ENCODE data around the gene PVR. TPM values are rescaled to one million over a fixed set of nuclear protein-coding genes. Genes with fewer than 3 reads are reported as not detected.
"Not testable (repeated sequence)": the region's sequence is repeated elsewhere in the genome, so short reads cannot be mapped to it uniquely, and the experiment has no call there.

PVR gene
- total RNA-seq, 2 experiments from 2014 or later: 1.9 TPM

DNA sequence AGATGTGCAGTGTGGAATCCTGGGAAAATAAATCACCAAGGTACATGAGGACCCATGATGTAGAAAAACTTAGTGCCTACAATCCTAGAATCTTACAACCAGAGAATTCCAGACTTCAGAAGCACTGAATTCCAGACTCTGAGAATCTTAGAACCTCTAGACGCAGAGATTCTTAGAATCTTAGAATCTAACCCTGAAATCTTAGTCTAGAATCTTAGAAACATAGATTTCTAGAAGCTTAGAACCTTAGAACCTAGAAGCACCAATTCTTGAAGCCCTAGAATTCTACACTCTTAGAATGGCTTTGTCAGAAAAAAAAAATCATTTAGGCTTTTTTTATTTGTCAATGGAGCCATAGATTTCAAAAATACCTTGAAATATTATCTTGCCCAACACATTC lies 61.3 kb downstream of the PVR start:
- CTCF ChIA-PET: interaction anchor here (1.0 to 3.0 kb wide), 2 partner anchors 14 to 18 kb away, joined by 3 to 11 read pairs; no protein-coding TSS in a partner anchor
- Mint-ChIP-seq H3K36me3 (ENCODE audit: low read depth) (no peaks in the 10 kb centered on the region), H3K27me3 (no peaks in the 10 kb centered on the region), H3K4me1 (no peaks in the 10 kb centered on the region), H3K4me3 (no peak overlapping the region), H3K9me3 (peaks cover 2% of the 10 kb centered on the region), H3K27ac (no peak overlapping the region)
- POLR2A ChIA-PET: no interaction called here
- DNase-seq: no peak

DNA sequence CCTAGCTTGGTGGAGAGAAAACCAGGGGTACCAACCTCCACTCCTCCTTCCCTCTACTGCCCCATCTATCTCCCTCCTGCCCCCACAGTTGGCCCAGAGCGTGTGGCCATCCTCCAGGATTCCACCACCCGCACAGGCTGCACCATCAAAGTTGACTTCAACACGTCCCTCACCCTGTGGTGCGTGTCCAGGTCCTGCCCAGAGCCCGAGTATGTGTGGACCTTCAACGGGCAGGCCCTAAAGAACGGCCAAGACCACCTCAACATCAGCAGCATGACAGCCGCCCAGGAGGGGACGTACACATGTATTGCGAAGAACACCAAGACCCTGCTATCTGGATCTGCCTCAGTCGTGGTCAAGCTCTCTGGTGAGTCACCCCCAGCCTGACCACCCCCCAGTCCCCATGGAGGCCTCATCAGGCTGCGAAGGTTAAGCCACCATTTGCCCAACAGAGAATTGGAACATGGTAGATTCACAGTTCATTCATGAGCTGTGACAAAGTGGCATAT lies 61.8 kb downstream of the PVR start:
- H3K36me3 Mint-ChIP-seq (ENCODE audit: low read depth): no peaks in the 10 kb centered on the region
- no peak overlapping the region for H3K27ac Mint-ChIP-seq
- no peaks in the 10 kb centered on the region for H3K27me3 Mint-ChIP-seq
- no peaks in the 10 kb centered on the region for H3K4me1 Mint-ChIP-seq
- no peak overlapping the region for H3K4me3 Mint-ChIP-seq
- ChIA-PET POLR2A (no interaction called here), CTCF (interaction anchor here (3.0 kb wide), 1 partner anchor 18 kb away, joined by 11 read pairs; no protein-coding TSS in a partner anchor)
- DNase-seq: no peak
- peaks cover 2% of the 10 kb centered on the region for H3K9me3 Mint-ChIP-seq

DNA sequence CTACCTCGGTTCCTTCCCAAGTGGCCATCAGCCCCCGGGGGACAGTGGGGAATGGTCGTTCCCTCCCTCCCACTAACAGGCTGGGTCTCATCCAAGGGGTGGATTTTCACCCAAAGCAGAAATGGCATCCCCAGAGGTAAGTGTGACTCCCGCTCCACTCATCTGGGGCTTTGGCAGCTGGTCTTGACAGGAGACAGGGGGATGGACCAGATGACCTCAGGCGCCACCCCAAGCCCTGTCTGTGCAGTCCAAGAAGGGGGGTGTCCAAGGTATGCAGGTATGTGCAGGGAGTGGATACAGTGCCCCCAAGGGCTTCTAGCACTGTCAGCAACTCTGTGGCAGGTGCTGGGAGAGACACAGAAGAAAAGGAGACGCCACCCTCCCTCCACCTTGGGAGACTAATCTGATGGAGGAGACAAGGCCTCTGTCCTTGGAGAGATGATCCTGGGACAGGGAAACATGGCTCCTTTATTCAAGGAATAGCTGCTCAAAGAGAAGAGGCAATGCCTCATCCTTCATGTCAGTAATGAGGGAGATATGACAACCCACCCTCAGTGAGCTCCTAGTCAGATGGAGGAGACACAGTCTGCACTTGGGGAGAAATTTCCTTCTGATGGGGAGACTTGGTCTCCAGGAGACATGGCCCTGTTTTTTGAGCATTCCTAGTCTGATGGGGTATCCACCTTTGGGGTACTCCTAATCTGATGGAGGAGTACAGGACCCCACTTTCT lies 63.0 kb downstream of the PVR start:
- Mint-ChIP-seq H3K27ac (no peak overlapping the region), H3K27me3 (no peaks in the 10 kb centered on the region), H3K4me1 (no peaks in the 10 kb centered on the region), H3K4me3 (no peak overlapping the region), H3K36me3 (ENCODE audit: low read depth) (no peaks in the 10 kb centered on the region), H3K9me3 (peaks cover 2% of the 10 kb centered on the region)
- POLR2A ChIA-PET: no interaction called here
- CTCF ChIA-PET: interaction anchor here (0.6 to 3.0 kb wide), 3 partner anchors 17 to 201 kb away, joined by 3 to 11 read pairs (median 3); no protein-coding TSS in a partner anchor
- DNase-seq: no peak

DNA sequence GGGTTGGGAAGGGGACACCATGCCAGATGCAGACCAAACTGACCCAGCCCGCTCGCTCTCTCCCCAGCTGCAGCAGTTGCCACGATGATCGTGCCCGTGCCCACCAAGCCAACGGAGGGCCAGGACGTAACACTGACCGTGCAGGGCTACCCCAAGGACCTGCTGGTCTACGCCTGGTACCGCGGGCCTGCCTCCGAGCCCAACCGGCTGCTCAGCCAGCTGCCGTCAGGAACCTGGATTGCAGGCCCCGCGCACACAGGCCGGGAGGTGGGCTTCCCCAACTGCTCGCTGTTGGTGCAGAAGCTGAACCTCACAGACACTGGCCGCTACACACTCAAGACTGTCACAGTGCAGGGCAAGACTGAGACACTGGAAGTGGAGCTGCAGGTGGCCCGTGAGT lies 64.1 kb downstream of the PVR start:
- Mint-ChIP-seq H3K9me3 (peaks cover 2% of the 10 kb centered on the region), H3K36me3 (ENCODE audit: low read depth) (no peaks in the 10 kb centered on the region), H3K4me3 (no peak overlapping the region), H3K27me3 (peaks cover 3% of the 10 kb centered on the region), H3K4me1 (no peaks in the 10 kb centered on the region), H3K27ac (no peak overlapping the region)
- CTCF ChIA-PET: interaction anchor here (0.6 to 2.7 kb wide), 2 partner anchors 16 to 1275 kb away, joined by 3 to 13 read pairs; no protein-coding TSS in a partner anchor
- DNase-seq: no peak
- POLR2A ChIA-PET: interaction anchor here (0.5 kb wide), 1 partner anchor 1110 kb away, joined by 3 read pairs; no protein-coding TSS in a partner anchor

DNA sequence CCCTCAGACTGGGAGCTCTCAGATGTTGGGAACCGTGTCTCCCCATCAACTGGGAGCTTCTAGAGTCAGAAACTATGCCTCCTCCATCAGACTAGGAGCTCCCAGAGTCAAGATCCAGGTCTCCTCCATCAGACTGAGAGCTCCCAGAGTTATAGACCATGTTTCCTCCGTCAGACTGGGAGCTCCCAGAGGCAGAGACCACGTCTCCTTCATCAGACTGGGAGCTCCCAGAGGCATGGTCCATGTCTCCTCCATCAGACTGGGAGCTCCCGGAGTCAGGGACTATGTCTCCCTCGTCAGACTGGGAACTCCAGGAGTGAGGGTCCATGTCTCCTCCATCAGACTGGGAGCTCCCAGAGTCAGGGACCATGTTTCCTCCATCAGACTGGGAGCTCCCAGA lies 65.2 kb downstream of the PVR start:
- Mint-ChIP-seq H3K27ac (no peak overlapping the region), H3K9me3 (peaks cover 2% of the 10 kb centered on the region), H3K36me3 (ENCODE audit: low read depth) (no peaks in the 10 kb centered on the region), H3K4me3 (no peak overlapping the region), H3K4me1 (no peaks in the 10 kb centered on the region), H3K27me3 (peaks cover 3% of the 10 kb centered on the region)
- CTCF ChIA-PET: interaction anchor here (0.6 to 2.7 kb wide), 5 partner anchors 14 to 62 kb away, joined by 3 to 13 read pairs (median 3); no protein-coding TSS in a partner anchor
- POLR2A ChIA-PET: interaction anchor here (0.5 kb wide), 1 partner anchor 137 kb away, joined by 3 read pairs; no protein-coding TSS in a partner anchor
- no peak for DNase-seq

DNA sequence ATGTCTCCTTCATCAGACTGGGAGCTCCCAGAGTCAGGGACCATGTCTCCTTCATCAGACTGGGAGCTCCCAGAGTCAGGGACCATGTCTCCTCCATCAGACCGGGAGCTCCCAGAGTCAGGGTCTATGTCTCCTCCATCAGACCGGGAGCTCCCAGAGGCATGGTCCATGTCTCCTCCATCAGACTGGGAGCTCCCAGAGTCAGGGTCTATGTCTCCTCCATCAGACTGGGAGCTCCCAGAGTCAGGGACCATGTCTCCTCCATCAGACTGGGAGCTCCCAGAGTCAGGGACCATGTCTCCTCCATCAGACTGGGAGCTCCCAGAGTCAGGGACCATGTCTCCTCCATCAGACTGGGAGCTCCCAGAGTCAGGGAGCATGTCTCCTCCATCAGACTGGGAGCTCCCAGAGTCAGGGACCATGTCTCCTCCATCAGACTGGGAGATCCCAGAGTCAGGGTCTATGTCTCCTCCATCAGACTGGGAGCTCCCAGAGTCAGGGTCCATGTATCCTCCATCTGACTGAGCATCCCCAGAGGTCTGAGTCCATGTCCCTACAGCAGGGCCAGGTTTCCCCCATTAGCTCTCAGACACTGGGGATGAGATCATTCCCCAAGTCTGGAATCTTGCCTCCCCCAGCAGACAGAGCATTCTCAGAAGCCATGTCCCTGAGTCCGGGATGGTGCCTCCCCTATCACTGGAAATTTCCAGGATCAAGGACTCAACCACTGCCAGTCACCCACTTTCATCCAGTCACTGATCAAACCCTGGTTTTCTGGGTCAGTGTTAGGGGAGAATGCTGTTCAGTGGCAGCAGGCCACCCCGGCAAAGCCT lies 65.9 kb downstream of the PVR start:
- H3K4me1 Mint-ChIP-seq: not testable (repeated sequence)
- POLR2A ChIA-PET: interaction anchor here (0.5 kb wide), 1 partner anchor 136 kb away, joined by 3 read pairs; no protein-coding TSS in a partner anchor

DNA sequence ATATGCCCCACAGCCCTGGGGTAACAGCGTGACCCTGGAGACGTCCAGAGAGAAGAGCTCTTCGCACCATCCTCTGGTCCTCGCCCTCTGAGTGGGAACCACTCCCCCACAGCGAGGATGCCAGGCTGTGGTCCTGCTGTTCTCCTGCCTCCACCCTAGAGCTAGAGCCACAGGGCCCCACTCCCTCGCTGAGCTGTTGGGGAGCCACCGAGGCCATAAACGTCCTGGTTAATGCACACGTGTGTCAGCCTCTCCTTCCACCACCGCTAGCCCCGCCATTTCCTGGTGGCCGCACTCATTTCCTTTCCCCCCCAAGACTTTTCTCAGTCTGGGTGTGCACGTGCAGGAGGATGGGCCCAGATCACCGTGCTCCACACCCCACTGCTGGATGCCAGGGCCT lies 66.8 kb downstream of the PVR start:
- Mint-ChIP-seq H3K36me3 (ENCODE audit: low read depth) (no peaks in the 10 kb centered on the region), H3K4me1 (no peaks in the 10 kb centered on the region), H3K27ac (no peak overlapping the region), H3K27me3 (peaks cover 3% of the 10 kb centered on the region), H3K9me3 (peaks cover 11% of the 10 kb centered on the region), H3K4me3 (no peak overlapping the region)
- CTCF ChIA-PET: interaction anchor here (0.5 to 2.7 kb wide), 2 partner anchors 13 to 1037 kb away, joined by 3 to 13 read pairs; no protein-coding TSS in a partner anchor
- no peak for DNase-seq
- POLR2A ChIA-PET: no interaction called here

More for the DNA sequence above, 65.9 kb downstream of the PVR start:
- not testable (repeated sequence) for H3K27ac Mint-ChIP-seq; H3K36me3 Mint-ChIP-seq (ENCODE audit: low read depth); H3K9me3 Mint-ChIP-seq; H3K27me3 Mint-ChIP-seq; H3K4me3 Mint-ChIP-seq; DNase-seq
- CTCF ChIA-PET: interaction anchor here (0.5 to 2.7 kb wide), 6 partner anchors 14 to 1038 kb away, joined by 3 to 13 read pairs (median 3); no protein-coding TSS in a partner anchor

DNA sequence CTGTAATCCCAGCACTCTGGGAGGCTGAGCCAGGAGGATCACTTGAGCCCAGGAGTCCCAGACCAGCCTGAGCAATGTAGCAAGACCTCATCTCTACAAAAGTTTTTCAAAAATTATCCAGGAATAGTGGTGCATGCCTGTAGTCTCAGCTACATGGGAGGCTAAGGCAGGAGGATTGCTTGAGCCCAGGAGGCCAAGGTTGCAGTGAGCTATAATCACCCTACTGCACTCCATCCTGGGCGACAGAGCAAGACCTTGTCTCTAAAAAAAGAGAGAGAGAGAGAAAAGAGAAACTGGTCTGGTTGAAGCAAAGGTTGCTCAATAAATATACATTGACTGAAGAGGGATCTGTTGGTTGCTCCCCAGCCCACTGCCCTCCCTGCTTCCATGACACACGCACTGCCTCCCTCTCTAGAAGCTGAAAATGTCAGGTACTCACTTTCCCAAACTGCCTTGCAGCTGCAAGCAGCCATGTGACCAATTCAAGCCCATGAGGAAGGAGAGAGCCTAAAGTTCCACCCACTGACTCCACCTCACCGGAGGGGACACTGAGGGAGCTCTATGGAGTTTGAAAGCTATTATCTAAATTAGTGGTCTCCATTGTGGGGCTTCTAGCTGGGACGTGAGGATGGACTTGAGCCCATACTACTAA lies 69.3 kb downstream of the PVR start:
- POLR2A ChIA-PET: no interaction called here
- CTCF ChIA-PET: interaction anchor here (0.6 to 4.4 kb wide), 4 partner anchors 10 to 58 kb away, joined by 4 to 24 read pairs (median 6); no protein-coding TSS in a partner anchor
- no peaks in the 10 kb centered on the region for H3K36me3 Mint-ChIP-seq (ENCODE audit: low read depth)
- H3K4me3 Mint-ChIP-seq: no peak overlapping the region
- H3K27ac Mint-ChIP-seq: no peak overlapping the region
- H3K9me3 Mint-ChIP-seq: peaks cover 17% of the 10 kb centered on the region
- DNase-seq: no peak
- peaks cover 3% of the 10 kb centered on the region for H3K27me3 Mint-ChIP-seq
- no peaks in the 10 kb centered on the region for H3K4me1 Mint-ChIP-seq

Small RNA genes lying within 50 kb of the gene (microRNA-seq; reads per million reads assigned to microRNA genes)
- gene MIR4531 (ENCODE audit: borderline microRNAs expressed, borderline replicate concordance): not detected

Other genes starting within 250 kb of the PVR start
- 1 to 10 TPM; 1.4 to 2.2 TPM for gene ZNF285, start 242.3 kb upstream of the PVR start, total RNA-seq
- gene ZNF229, start 195.4 kb upstream of the PVR start, total RNA-seq: under 1 TPM; 0.60 to 0.77 TPM
- 10 to 100 TPM in 1 of 2 experiments, 1 to 10 TPM in 1; 9.6 to 11.7 TPM for gene ZNF180, start 143.4 kb upstream of the PVR start, total RNA-seq
- not detected for gene CEACAM20, start 114.2 kb upstream of the PVR start, total RNA-seq
- not detected for gene IGSF23, start 30.3 kb upstream of the PVR start, total RNA-seq
- under 1 TPM in 1 of 2 experiments, not detected in 1; 0.23 TPM for gene CEACAM19, start 27.6 kb downstream of the PVR start, total RNA-seq
- gene CEACAM16, start 55.2 kb downstream of the PVR start, total RNA-seq: not detected
- gene BCL3, start 104.8 kb downstream of the PVR start, total RNA-seq: 10 to 100 TPM; 38.7 to 40.2 TPM
- gene CBLC, start 134.0 kb downstream of the PVR start, total RNA-seq: not detected
- gene BCAM, start 165.2 kb downstream of the PVR start, total RNA-seq: not detected
- not detected for gene NECTIN2, start 202.4 kb downstream of the PVR start, total RNA-seq
- 10 to 100 TPM; 55.7 to 65.3 TPM for gene TOMM40, start 247.3 kb downstream of the PVR start, total RNA-seq